SK-N-SH (cell line): ENCODE results near the gene PHF14. TPM values are rescaled to one million over a fixed set of nuclear protein-coding genes. Genes with fewer than 3 reads are reported as not detected.

Experiments
- CTCF ChIA-PET: fragments of 300-600, 350-600 bp; formaldehyde crosslinking; extraction: SDS; loops from one replicate; lab custom pipeline; 2021; lab: Yijun Ruan, JAX
- POLR2A ChIA-PET: fragments of 350-600 bp; sonication (Branson Sonifier 250); formaldehyde crosslinking; extraction: SDS; loops from one replicate; lab custom pipeline; 2020; ENCODE audit warnings: antibody characterized with exemption, inconsistent platforms; lab: Yijun Ruan, JAX
- DNase-seq: peaks from one replicate; pipeline ENCODE4 v3.0.0; 2012
- H2AFZ ChIP-seq: fragments of 200-600 bp; sonication (generic); 2 replicates; pipeline ENCODE4 v1.8.1; 2016; ENCODE audit warnings: antibody characterized with exemption, mild to moderate bottlenecking, low read depth
- H3F3A ChIP-seq: fragments of 200-600 bp; sonication (generic); replicated peaks from 2 replicates; pipeline ENCODE3; 2016; ENCODE audit warnings: antibody characterized with exemption, mild to moderate bottlenecking; ENCODE audit not compliant: insufficient read depth
- H3K27ac ChIP-seq, 2 experiments: fragments of 200-500 bp in 1 of 2; fragments of 200-600 bp in 1 of 2; sonication (Bioruptor generic) in 1 of 2; sonication (generic), shearing (Covaris generic) in 1 of 2; 2 replicates each; pipeline versions ENCODE4 v1.5.1 to v1.6.1; 2014 to 2016; ENCODE audit warnings: low read depth in 2 of 2, inconsistent platforms in 1 of 2, low read length in 1 of 2, mild to moderate bottlenecking in 1 of 2, mixed read lengths in 1 of 2
- H3K27me3 ChIP-seq: fragments of 200-600 bp; sonication (generic), shearing (Covaris generic); 2 replicates; pipeline ENCODE4 v1.6.1; 2016; ENCODE audit warnings: mixed run types; ENCODE audit not compliant: insufficient read depth
- H3K36me3 ChIP-seq, 2 experiments: fragments of 200-500 bp in 1 of 2; fragments of 200-600 bp in 1 of 2; sonication (Bioruptor generic) in 1 of 2; sonication (generic) in 1 of 2; replicated peaks in 1 of 2; 2 replicates each; pipeline versions ENCODE3 to v1.5.1; 2014 to 2016; ENCODE audit warnings: low read length in 1 of 2, mild to moderate bottlenecking in 1 of 2; ENCODE audit not compliant: insufficient read depth in 2 of 2, control insufficient read depth in 1 of 2
- H3K4me1 ChIP-seq, 2 experiments: fragments of 200-500 bp in 1 of 2; fragments of 200-600 bp in 1 of 2; sonication (Bioruptor generic) in 1 of 2; sonication (generic), shearing (Covaris generic) in 1 of 2; 2 replicates each; pipeline versions ENCODE4 v1.5.1 to v1.6.1; 2014 to 2016; ENCODE audit warnings: low read depth in 1 of 2, low read length in 1 of 2, mixed run types in 1 of 2; ENCODE audit not compliant: insufficient read depth in 2 of 2, control insufficient read depth in 1 of 2
- H3K4me2 ChIP-seq: fragments of 200-600 bp; sonication (generic), shearing (Covaris generic); 2 replicates; pipeline ENCODE4 v1.6.1; 2017; ENCODE audit warnings: mixed run types
- H3K4me3 ChIP-seq, 2 experiments: fragments of 200-500 bp in 1 of 2; fragments of 200-600 bp in 1 of 2; sonication (Bioruptor generic) in 1 of 2; sonication (generic), shearing (Covaris generic) in 1 of 2; 2 replicates each; pipeline versions ENCODE4 v1.5.1 to v1.8.1; 2014 to 2016; ENCODE audit warnings: low read depth in 2 of 2, inconsistent platforms in 1 of 2, low read length in 1 of 2, mild to moderate bottlenecking in 1 of 2, mixed read lengths in 1 of 2, moderate library complexity in 1 of 2
- H3K79me2 ChIP-seq: fragments of 200-600 bp; sonication (generic); 2 replicates; pipeline ENCODE4 v1.8.1; 2017; ENCODE audit warnings: mild to moderate bottlenecking; ENCODE audit not compliant: insufficient read depth
- H3K9ac ChIP-seq: fragments of 200-600 bp; sonication (generic); 2 replicates; pipeline ENCODE4 v1.6.1; 2017; ENCODE audit warnings: mixed run types
- H3K9me2 ChIP-seq: fragments of 200-600 bp; sonication (generic); 2 replicates; pipeline ENCODE4 v1.6.1; 2017; ENCODE audit warnings: mixed run types
- H3K9me3 ChIP-seq: fragments of 200-600 bp; sonication (generic); 2 replicates; pipeline ENCODE4 v1.6.1; 2017; ENCODE audit warnings: mixed run types, mild to moderate bottlenecking, moderate library complexity
- H4K20me1 ChIP-seq: fragments of 200-600 bp; sonication (generic); 2 replicates; pipeline ENCODE4 v1.6.1; 2017; ENCODE audit warnings: mild to moderate bottlenecking, mixed run types; ENCODE audit not compliant: insufficient read depth
- CTCF ChIP-seq: fragments of 200-600 bp; sonication (generic); IDR thresholded peaks from 2 replicates; pipeline ENCODE4 v1.6.1; 2017; ENCODE audit warnings: antibody characterized with exemption, mild to moderate bottlenecking, moderate library complexity
- ELF1 ChIP-seq: IDR thresholded peaks from 2 replicates; pipeline ENCODE4 v1.4.0; 2012
- EP300 ChIP-seq, 2 experiments: IDR thresholded peaks; 2 replicates each; pipeline versions ENCODE4 v1.4.0 to v1.6.1; 2012; ENCODE audit warnings: borderline replicate concordance in 1 of 2, low read depth in 1 of 2, low read length in 1 of 2
- EZH2phosphoT487 ChIP-seq: fragments of 200-600 bp; sonication (generic); IDR thresholded peaks from 2 replicates; pipeline ENCODE4 v1.6.1; 2017; ENCODE audit warnings: low read depth, mixed run types, mild to moderate bottlenecking, antibody characterized with exemption, moderate library complexity, borderline replicate concordance
- FOXM1 ChIP-seq: IDR thresholded peaks from 2 replicates; pipeline ENCODE4 v1.4.0; 2012; ENCODE audit warnings: low read depth, mild to moderate bottlenecking
- GATA2 ChIP-seq: sonication (generic); formaldehyde crosslinking; IDR thresholded peaks from 2 replicates; pipeline ENCODE4 v1.5.0; 2020; ENCODE audit warnings: mild to moderate bottlenecking, missing genetic modification reagents
- IRF3 ChIP-seq: fragments of 150-350 bp; IDR thresholded peaks from 2 replicates; pipeline ENCODE4 v1.6.1; 2016; ENCODE audit warnings: mild to moderate bottlenecking, low read depth, low read length
- JUND ChIP-seq: IDR thresholded peaks from 2 replicates; pipeline ENCODE4 v1.4.0; 2012
- MAX ChIP-seq: IDR thresholded peaks from 2 replicates; pipeline ENCODE4 v1.4.0; 2012; ENCODE audit warnings: low read depth
- NFIC ChIP-seq: IDR thresholded peaks from 2 replicates; pipeline ENCODE4 v1.4.0; 2012; ENCODE audit warnings: borderline replicate concordance
- PBX3 ChIP-seq: IDR thresholded peaks from 2 replicates; pipeline ENCODE4; 2012
- POLR2AphosphoS5 ChIP-seq: IDR thresholded peaks from 2 replicates; pipeline ENCODE4 v1.6.1; 2012; ENCODE audit warnings: low read depth, low read length
- RAD21 ChIP-seq: IDR thresholded peaks from 2 replicates; pipeline ENCODE4 v1.6.1; 2012; ENCODE audit warnings: mild to moderate bottlenecking, low read length
- SIN3A ChIP-seq: IDR thresholded peaks from 2 replicates; pipeline ENCODE4 v1.6.1; 2012; ENCODE audit warnings: low read depth, mild to moderate bottlenecking, low read length, moderate library complexity, borderline replicate concordance
- SMC3 ChIP-seq: IDR thresholded peaks from 2 replicates; pipeline ENCODE4 v1.6.1; 2012; ENCODE audit warnings: low read depth, low read length, improper control_type of control experiment
- TCF12 ChIP-seq: IDR thresholded peaks from 2 replicates; pipeline ENCODE4 v1.4.0; 2012
- TEAD4 ChIP-seq: IDR thresholded peaks from 2 replicates; pipeline ENCODE4 v1.4.0; 2012; ENCODE audit warnings: mild to moderate bottlenecking, borderline replicate concordance; ENCODE audit not compliant: insufficient read depth
- USF2 ChIP-seq: fragments of 150-350 bp; IDR thresholded peaks from 2 replicates; pipeline ENCODE4 v1.6.1; 2017; ENCODE audit warnings: antibody characterized with exemption, low read length, low read depth, borderline replicate concordance
- YY1 ChIP-seq: IDR thresholded peaks from 2 replicates; pipeline ENCODE4 v1.4.0; 2012; ENCODE audit warnings: low read depth, mild to moderate bottlenecking
- ZBTB33 ChIP-seq: IDR thresholded peaks from 2 replicates; pipeline ENCODE4 v1.4.0; 2012; ENCODE audit warnings: low read depth, borderline replicate concordance
- WGBS: methylation state at CpG from one replicate; pipeline ENCODE4 v1.1.6; 2017; ENCODE audit warnings: low lambda C conversion rate; 5-methylcytosine and 5-hydroxymethylcytosine counted together
- polyA plus RNA-seq, 3 experiments: library from polyadenylated mRNA; depleted of rRNA; stranded (reverse); fragments of >200 nt; gene quantifications; 2 replicates each; pipeline ENCODE4 v1.2.3, GENCODE V29; 2012

PHF14 gene
- polyA plus RNA-seq, 1 of the 3 experiments (the other 2 are of a cell fraction), result 19.2 TPM

GRCh38 chr7:11217848-11218565 lies 244.3 kb downstream of the PHF14 start:
- 57% methylated on average over 6 of the region's 6 CpGs for WGBS
- H3F3A ChIP-seq, result no peaks in the 10 kb centered on the region
- H3K4me1 ChIP-seq, result no peaks in the 10 kb centered on the region
- no peaks in the 10 kb centered on the region for H3K79me2 ChIP-seq
- no peak overlapping the region for H2AFZ ChIP-seq
- H4K20me1 ChIP-seq, result no peaks in the 10 kb centered on the region
- ChIA-PET CTCF (interaction anchor here (0.8 to 1.3 kb wide), 3 partner anchors 11 to 18 kb away, joined by 3 read pairs; no protein-coding TSS in a partner anchor), POLR2A (no interaction called here)
- DNase-seq, result no peak
- no peaks in the 10 kb centered on the region for H3K36me3 ChIP-seq
- no peaks in the 10 kb centered on the region for H3K9me2 ChIP-seq
- no peak overlapping the region for H3K9ac ChIP-seq
- H3K27me3 ChIP-seq, result no peaks in the 10 kb centered on the region
- no peak overlapping the region for H3K4me3 ChIP-seq
- no peaks in the 10 kb centered on the region for H3K9me3 ChIP-seq
- TF ChIP-seq EZH2phosphoT487, result no peak
- no peak for TF ChIP-seq USF2
- TF ChIP-seq IRF3, result no peak
- TF ChIP-seq MAX, result no peak
- no peak for TF ChIP-seq SIN3A
- no peak for TF ChIP-seq RAD21
- TF ChIP-seq SMC3, result no peak
- no peak for TF ChIP-seq TCF12
- TF ChIP-seq FOXM1, result no peak
- TF ChIP-seq NFIC, result no peak
- no peak for TF ChIP-seq CTCF
- no peak for TF ChIP-seq ZBTB33
- TF ChIP-seq PBX3, result no peak
- no peak for TF ChIP-seq TEAD4
- TF ChIP-seq ELF1, result no peak
- TF ChIP-seq POLR2AphosphoS5, result no peak
- no peak for TF ChIP-seq YY1
- TF ChIP-seq JUND, result no peak
- TF ChIP-seq GATA2 (CRISPR knock-in tag), result no peak
- no peak for TF ChIP-seq EP300 (IDR thresholded peaks at IDR 0.05; ENCODE audit: borderline replicate concordance in 1 of 2, low read depth in 1 of 2, low read length in 1 of 2)
- TF ChIP-seq, all 33 proteins: peak for 0
- Histone ChIP-seq H3K27ac (no peak overlapping the region), H3K4me2 (no peak overlapping the region)
